HepG2 (cell line): ENCODE measurements around the gene TRIM10. TPM values are rescaled to one million over a fixed set of nuclear protein-coding genes. Genes with fewer than 3 reads are reported as not detected.

Source experiments
- FIP1L1 ChIP-seq: fragments of 200-400 bp; formaldehyde crosslinking; IDR thresholded peaks from 2 replicates; pipeline ENCODE4 v1.6.1; 2018; ENCODE audit warnings: low read depth, mild to moderate bottlenecking, low read length, moderate library complexity, borderline replicate concordance; ENCODE audit not compliant: insufficient read depth
- GATAD1 ChIP-seq: IDR thresholded peaks from 2 replicates; pipeline ENCODE4 v1.6.1; 2016; ENCODE audit warnings: missing genetic modification reagents, missing compliant biosample characterization
- IRF2 ChIP-seq: IDR thresholded peaks from 2 replicates; pipeline ENCODE4 v1.6.1; 2018; ENCODE audit warnings: missing genetic modification reagents, missing compliant biosample characterization
- NR2F6 ChIP-seq, 2 experiments: IDR thresholded peaks; 2 replicates each; pipeline ENCODE4 v1.6.1; 2016; ENCODE audit warnings: antibody characterized with exemption in 1 of 2, mild to moderate bottlenecking in 1 of 2
- ZNF280B ChIP-seq: sonication (generic); formaldehyde crosslinking; IDR thresholded peaks from 2 replicates; pipeline ENCODE4 v1.5.0; 2020; ENCODE audit warnings: missing genetic modification reagents, mild to moderate bottlenecking, borderline replicate concordance
- ZNF414 ChIP-seq: sonication (generic); formaldehyde crosslinking; IDR thresholded peaks from 2 replicates; pipeline ENCODE4 v1.5.0; 2020; ENCODE audit warnings: missing genetic modification reagents
- ZNF724P ChIP-seq: sonication (generic); formaldehyde crosslinking; IDR thresholded peaks from 2 replicates; pipeline ENCODE4 v1.8.0; 2022; ENCODE audit warnings: missing genetic modification reagents, borderline replicate concordance
- ZNF768 ChIP-seq: sonication (generic); formaldehyde crosslinking; IDR thresholded peaks from 2 replicates; pipeline ENCODE4 v1.4.0; 2020; ENCODE audit warnings: missing genetic modification reagents
- polyA plus RNA-seq, 8 experiments: library from polyadenylated mRNA; depleted of rRNA in 3 of 8; stranded (reverse) in 7 of 8; unstranded in 1 of 8; fragments of >200 nt; fragmentation: Illumina TruSeq in 4 of 8; extraction: Trizol in 4 of 8; gene quantifications; 2 replicates each; pipeline versions ENCODE4 v1.2.1 to v1.2.3, GENCODE V29; 2011 to 2016; ENCODE audit warnings: low read depth in 4 of 8, missing spikeins in 1 of 8, mixed read lengths in 1 of 8; ENCODE audit not compliant: insufficient read depth in 1 of 8
- total RNA-seq, 5 experiments: library from RNA; depleted of rRNA; stranded (reverse); fragments of >200 nt; fragmentation: Illumina TruSeq; extraction: Trizol; gene quantifications; 2 replicates each; pipeline ENCODE4 v1.2.3, GENCODE V29; 2016; ENCODE audit warnings: low read depth in 1 of 5
- TF ChIP-seq, protein P1 (sequence below): sonication (generic); formaldehyde crosslinking; IDR thresholded peaks from 2 replicates; pipeline ENCODE4 v1.5.0; 2020; ENCODE audit warnings: mild to moderate bottlenecking, missing genetic modification reagents, moderate library complexity
- TF ChIP-seq, protein P2 (sequence below): sonication (generic); formaldehyde crosslinking; IDR thresholded peaks from 2 replicates; pipeline ENCODE4 v1.4.0; 2020; ENCODE audit warnings: missing genetic modification reagents, borderline replicate concordance

Gene TRIM10
- total and polyA plus RNA-seq, 2 of the 13 experiments (the other 11 are each of a cell fraction or from before 2014, with no cell fraction given) = 4.1 to 6.8 TPM

- peak; percentile 59; the same call in 1 of the 2 replicates for TF ChIP-seq ZNF280B (CRISPR knock-in tag)
- TF ChIP-seq IRF2 (CRISPR knock-in tag) = peak; percentile 5; the same call in 1 of the 2 replicates
- TF ChIP-seq ZNF414 (CRISPR knock-in tag) = no peak
- TF ChIP-seq ZNF724P (CRISPR knock-in tag) = no peak
- TF ChIP-seq NR2F6 (IDR thresholded peaks at IDR 0.05) = no peak
- no peak for TF ChIP-seq NR2F6 (CRISPR knock-in tag; IDR thresholded peaks at IDR 0.05)
- TF ChIP-seq ZNF768 (CRISPR knock-in tag) = 0 out of 2 replicates have a peak, but pooled peaks have one; percentile 13
- TF ChIP-seq, protein P1, sequence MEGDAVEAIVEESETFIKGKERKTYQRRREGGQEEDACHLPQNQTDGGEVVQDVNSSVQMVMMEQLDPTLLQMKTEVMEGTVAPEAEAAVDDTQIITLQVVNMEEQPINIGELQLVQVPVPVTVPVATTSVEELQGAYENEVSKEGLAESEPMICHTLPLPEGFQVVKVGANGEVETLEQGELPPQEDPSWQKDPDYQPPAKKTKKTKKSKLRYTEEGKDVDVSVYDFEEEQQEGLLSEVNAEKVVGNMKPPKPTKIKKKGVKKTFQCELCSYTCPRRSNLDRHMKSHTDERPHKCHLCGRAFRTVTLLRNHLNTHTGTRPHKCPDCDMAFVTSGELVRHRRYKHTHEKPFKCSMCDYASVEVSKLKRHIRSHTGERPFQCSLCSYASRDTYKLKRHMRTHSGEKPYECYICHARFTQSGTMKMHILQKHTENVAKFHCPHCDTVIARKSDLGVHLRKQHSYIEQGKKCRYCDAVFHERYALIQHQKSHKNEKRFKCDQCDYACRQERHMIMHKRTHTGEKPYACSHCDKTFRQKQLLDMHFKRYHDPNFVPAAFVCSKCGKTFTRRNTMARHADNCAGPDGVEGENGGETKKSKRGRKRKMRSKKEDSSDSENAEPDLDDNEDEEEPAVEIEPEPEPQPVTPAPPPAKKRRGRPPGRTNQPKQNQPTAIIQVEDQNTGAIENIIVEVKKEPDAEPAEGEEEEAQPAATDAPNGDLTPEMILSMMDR (CRISPR knock-in tag) = peak; percentile 28; the same call in 1 of the 2 replicates
- 0 out of 2 replicates have a peak, but pooled peaks have one; percentile 16 for TF ChIP-seq GATAD1
- TF ChIP-seq, protein P2, sequence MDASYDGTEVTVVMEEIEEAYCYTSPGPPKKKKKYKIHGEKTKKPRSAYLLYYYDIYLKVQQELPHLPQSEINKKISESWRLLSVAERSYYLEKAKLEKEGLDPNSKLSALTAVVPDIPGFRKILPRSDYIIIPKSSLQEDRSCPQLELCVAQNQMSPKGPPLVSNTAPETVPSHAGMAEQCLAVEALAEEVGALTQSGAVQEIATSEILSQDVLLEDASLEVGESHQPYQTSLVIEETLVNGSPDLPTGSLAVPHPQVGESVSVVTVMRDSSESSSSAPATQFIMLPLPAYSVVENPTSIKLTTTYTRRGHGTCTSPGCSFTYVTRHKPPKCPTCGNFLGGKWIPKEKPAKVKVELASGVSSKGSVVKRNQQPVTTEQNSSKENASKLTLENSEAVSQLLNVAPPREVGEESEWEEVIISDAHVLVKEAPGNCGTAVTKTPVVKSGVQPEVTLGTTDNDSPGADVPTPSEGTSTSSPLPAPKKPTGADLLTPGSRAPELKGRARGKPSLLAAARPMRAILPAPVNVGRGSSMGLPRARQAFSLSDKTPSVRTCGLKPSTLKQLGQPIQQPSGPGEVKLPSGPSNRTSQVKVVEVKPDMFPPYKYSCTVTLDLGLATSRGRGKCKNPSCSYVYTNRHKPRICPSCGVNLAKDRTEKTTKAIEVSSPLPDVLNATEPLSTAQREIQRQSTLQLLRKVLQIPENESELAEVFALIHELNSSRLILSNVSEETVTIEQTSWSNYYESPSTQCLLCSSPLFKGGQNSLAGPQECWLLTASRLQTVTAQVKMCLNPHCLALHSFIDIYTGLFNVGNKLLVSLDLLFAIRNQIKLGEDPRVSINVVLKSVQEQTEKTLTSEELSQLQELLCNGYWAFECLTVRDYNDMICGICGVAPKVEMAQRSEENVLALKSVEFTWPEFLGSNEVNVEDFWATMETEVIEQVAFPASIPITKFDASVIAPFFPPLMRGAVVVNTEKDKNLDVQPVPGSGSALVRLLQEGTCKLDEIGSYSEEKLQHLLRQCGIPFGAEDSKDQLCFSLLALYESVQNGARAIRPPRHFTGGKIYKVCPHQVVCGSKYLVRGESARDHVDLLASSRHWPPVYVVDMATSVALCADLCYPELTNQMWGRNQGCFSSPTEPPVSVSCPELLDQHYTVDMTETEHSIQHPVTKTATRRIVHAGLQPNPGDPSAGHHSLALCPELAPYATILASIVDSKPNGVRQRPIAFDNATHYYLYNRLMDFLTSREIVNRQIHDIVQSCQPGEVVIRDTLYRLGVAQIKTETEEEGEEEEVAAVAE (CRISPR knock-in tag) = no peak
- no peak for TF ChIP-seq FIP1L1
Observed at GRCh38 chr6:30136570-30137286, 24.3 kb downstream of the TRIM10 start (continued).
